ENCODE measurements around the gene MAN2B2.
A peak's percentile ranks its signal among the peaks of the same experiment; 100 is the strongest.
"Not testable (repeated sequence)": the region's sequence is repeated elsewhere in the genome, so short reads cannot be mapped to it uniquely, and the experiment has no call there.

MAN2B2 gene

DNA sequence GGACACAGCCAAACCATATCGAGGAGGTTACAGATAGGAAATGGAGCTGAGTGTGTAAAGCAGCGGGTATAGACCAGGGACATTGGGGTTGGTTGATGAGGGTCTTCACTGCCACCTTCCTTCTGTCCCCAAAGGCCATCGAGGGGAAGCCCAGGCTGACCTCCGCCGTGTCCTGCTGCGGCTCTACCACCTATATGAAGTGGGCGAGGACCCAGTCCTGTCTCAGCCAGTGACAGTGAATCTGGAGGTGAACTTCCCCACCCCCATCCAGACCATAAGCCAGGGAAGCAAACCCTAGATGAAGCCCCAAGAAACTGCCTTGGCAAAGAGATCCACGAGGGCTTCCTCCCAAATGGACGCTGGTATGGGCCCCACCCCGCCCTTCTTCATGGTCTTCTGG is 42.3 kb downstream of the MAN2B2 start:
- no peak for DNase-seq (ENCODE audit: low spot score)

DNA sequence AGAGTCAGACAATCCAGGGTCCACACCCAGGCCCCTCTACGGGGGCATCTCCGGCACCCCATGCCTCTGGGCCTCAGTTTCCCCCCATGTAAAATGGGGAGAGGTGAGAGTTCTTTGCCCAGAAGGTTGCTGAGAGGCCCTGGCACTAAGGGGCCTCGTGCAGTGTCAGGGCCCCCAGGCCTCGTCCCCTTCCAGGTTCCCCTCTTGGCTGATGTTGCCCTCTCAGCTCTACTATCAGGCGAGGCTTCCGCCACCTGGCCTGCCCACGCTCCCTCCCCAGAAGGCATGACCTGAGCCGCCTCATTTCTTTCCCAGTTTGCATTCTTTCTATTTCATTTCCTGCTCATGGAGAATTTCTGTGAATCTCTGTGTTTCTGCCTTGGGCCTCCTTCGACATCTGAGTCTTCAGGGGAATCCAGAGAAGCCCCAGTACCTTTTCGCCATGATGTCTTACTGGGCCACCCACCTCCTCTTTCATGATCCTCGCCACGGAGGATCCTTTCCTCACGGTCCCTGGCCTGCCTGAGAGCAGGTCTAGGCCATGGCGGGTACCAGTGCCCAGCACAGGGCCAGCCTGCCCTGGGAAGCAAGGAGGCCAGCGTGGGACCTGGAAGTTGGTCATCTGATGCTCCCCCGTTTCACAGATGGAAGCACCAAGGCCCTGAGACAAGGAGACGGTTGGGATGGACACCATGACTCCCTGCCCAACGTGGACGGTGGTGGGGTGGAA is 43.6 kb downstream of the MAN2B2 start:
- no peak for DNase-seq (ENCODE audit: low spot score)

GRCh38 chr4:6619116-6619465 is 44.1 kb downstream of the MAN2B2 start:
- DNase-seq (ENCODE audit: low spot score), result no peak

DNA sequence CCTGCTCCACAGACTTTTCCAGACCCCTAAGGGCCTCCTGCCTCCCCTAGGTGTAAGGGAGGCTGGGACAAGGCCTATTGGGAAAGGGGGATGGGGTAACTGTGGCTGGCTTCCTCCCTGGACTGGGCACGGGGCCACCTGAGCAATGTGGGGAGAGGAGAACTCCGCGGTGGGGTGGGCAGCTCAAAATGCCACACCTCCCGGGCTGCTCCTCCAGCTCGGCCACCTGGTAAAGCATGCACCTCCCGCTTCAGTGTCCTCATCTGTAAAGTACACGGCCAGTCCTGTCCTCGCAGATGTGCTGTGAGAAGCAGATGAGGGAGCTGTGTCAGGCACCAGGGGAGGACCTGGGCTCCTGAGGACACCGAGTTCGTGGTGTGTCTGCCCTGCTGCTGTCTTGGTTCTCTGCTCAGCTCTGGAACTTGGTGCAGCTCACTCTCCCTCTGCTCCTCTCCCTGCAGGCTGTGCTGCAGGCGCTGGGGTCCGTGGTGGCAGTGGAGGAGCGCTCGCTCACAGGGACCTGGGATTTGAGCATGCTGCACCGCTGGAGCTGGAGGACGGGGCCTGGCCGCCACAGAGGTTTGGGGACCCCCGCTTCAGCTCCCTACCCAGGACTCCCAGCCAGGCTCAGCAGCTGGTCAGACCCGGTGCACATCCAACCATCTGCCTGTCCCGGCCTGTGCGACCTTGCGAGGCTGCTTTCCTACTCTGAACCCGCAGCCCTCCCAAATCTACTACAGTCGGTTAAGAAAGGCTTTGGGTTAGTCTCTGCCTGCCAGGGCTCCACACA is 44.7 kb downstream of the MAN2B2 start:
- DNase-seq (ENCODE audit: low spot score), result no peak

DNA sequence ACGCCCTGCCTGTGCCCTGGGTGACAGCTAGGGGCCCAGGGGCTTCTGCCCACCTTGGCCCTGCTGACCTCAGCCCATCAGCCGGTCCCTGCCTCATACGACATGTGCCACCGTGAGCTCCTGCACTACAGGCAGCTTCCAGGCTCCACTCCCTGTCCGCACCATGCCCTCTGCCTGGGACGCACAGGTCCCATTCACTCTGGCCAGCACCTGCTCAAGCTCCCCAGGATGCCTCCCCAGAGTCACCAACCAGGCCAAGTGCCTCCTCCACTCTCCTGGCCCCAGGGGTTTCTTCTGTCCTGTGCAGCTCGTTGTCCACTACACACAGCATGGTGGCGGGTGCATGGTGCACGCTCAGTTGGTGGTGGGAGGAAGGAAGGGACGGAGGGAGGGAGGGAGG is 45.3 kb downstream of the MAN2B2 start:
- no peak for DNase-seq (ENCODE audit: low spot score)

DNA sequence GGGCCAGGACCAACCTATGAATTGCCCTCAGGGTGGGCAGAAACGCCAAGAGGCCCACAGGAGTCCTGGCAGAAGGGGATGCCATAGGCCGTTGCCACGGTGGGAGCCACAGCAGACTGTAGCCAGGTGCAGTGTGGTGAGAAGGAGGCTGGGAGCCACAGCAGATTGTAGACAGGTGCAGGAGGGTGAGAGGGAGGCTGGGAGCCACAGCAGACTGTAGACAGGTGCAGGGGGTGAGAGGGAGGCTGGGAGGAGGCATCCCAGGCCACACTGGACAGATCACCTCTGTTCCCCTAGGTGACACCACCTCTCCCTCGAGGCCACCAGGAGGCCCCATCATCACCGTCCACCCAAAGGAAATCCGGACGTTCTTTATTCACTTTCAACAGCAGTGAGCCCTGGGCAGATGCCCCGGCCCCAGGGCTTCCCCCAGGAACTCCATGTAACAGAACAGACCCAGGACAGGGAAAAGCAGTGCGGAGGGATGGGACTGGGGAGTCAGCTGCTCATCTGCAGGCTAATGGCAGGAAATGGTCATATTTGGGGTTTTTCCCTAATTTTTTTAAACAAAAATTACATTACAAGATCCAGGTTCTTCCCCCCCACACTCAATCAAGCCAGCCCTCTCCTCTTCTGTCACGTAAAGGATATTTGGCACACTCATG is 46.0 kb downstream of the MAN2B2 start:
- DNase-seq (ENCODE audit: low spot score), result no peak

- DNase-seq (ENCODE audit: low spot score), result peak; percentile 33
Measured at GRCh38 chr4:6621556-6621927, 46.6 kb downstream of the MAN2B2 start.

DNA sequence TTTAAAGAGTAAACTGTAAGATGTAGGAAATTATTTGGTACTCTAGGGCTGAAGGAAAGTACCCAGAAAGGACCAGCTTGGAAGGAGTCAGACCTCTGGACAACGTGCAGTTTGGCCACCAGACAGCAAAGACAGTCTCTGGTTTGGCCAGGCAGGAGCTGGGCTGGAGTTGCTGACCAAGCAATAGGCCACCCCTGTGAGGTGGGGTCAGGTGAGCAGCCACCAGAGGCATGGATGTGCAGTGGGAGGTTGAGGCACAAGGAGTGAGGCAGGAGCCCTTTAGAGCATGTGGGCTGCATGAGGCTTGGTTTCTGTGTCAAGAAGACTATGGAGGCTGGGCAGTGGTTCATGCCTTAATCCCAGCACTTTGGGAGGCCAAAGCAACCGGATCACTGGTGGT is 47.8 kb downstream of the MAN2B2 start:
- DNase-seq (ENCODE audit: low spot score), result no peak

DNA sequence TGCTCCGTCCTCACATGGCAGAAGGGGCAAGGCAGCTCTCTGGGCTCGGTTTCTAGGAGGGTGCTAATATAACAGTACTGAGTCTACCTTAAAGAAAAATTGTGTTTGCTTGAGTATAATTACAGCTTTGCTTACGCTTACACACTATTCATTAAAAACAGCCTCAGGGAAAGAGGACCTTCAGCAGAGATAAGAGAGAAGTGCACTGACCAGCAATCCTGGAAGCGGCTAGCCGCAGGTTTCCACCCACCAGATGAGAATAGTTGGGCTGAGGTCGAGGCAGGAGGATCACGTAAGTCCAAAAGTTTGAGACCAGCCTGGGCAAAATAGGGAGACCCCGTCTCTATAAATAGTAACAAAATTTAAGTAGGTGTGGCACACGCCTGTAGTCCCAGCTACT is 50.3 kb downstream of the MAN2B2 start:
- DNase-seq (ENCODE audit: low spot score), result no peak

DNA sequence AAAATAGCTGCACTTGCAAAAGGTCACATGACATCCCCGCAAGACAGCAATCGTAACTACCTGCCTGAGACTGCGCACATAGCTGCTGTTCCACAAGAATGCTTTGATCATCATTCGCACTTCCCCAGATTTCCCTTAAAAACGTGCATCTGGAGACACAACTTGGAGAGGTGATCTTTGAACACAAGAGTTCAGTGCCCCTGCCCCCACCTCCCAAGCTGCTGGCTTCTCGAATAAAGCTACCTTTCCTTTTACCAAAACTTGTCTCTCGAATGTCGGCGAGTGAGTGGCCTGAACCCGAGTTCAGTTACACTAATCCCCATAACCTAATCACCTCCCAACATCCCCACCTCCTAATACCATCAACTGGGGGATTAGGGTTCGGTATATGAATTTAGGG is 51.1 kb downstream of the MAN2B2 start:
- no peak for DNase-seq (ENCODE audit: low spot score)

DNA sequence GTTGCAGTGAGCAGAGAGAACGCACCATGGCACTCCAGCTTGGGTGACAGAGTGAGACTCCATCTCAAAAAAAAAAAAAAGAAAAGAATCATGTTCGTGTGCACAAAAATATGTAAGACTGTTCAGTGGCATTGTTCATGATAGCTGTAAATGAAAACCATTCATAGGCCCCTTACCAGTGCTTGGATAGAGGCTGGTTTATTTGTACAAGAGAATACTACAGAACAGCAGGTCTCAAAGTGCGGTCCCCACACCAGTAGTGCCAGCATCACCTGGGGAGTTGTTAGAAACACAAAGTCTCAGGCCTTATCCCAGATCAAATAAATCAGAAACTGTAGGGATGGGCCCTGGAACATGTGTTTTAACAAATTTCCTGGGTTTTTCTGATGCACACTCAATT is 52.8 kb downstream of the MAN2B2 start:
- no peak for DNase-seq (ENCODE audit: low spot score)

- DNase-seq (ENCODE audit: low spot score), result not testable (repeated sequence)
Measured at GRCh38 chr4:6628484-6628883, 53.5 kb downstream of the MAN2B2 start.

DNA sequence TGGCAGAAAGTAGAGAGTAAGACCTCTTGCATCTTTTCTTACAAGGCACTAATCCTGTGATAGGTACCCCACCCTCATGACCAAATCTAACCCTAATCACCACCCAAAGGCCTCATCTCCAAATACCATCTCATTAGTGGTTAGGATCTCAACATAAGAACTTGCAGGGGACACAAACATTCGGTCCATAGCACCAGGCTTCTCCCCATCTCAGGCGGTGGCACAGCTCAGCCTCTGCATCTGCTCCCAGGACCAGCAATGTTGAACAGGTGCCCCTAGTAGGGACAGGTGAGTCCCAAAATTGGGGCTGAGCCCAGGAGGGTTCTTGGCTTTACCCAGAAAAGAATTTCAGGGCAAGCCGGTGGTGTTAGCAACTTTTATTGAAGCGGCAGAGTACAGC is 57.1 kb downstream of the MAN2B2 start:
- DNase-seq (ENCODE audit: low spot score), result no peak

GRCh38 chr4:6633091-6633906 is 58.3 kb downstream of the MAN2B2 start:
- DNase-seq (ENCODE audit: low spot score), result peak; percentile 62

- DNase-seq (ENCODE audit: low spot score), result no peak
Measured at GRCh38 chr4:6634746-6635145, 59.8 kb downstream of the MAN2B2 start.

GRCh38 chr4:6639137-6639680 is 64.2 kb downstream of the MAN2B2 start:
- no peak for DNase-seq (ENCODE audit: low spot score)

DNA sequence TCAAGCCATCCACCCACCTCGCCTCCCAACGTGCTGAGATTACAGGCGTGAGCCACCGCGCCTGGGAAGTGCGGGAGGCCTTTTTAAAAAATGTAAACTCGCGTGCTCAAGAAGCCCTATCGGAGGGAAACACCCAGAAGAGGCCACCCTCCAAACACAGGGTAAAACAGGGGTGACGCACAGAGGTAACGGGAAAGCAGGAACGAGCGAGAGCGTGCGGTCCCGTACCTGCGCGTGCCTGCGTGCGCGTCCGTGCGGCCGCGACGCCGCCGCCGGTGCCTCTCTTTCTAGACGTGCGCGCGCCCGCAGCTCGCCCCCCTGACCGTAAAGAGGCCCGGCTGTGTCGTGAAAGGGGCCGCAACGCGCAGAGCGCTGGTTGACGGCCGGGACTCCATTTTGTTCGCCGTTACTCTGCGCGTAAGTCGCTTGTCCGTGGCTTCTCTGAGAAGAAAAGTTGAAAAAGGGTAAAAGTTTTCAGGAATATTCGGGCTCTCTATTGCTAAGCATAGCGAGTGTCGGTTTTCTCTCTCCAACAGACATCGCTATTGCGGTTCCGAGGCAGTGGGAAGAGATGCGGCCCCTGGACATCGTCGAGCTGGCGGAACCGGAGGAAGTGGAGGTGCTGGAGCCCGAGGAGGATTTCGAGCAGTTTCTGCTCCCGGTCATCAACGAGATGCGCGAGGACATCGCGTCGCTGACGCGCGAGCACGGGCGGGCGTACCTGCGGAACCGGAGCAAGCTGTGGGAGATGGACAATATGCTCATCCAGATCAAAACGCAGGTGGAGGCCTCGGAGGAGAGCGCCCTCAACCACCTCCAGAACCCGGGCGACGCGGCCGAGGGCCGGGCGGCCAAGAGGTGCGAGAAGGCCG is 65.5 kb downstream of the MAN2B2 start, which contains the start of gene MRFAP1:
Gene MRFAP1 (plus strand): TSS at position 394 of the 872 bp plus-strand sequence. CDS start 178 bp downstream, at position 572.
- DNase-seq (ENCODE audit: low spot score), result peak; percentile 95

DNA sequence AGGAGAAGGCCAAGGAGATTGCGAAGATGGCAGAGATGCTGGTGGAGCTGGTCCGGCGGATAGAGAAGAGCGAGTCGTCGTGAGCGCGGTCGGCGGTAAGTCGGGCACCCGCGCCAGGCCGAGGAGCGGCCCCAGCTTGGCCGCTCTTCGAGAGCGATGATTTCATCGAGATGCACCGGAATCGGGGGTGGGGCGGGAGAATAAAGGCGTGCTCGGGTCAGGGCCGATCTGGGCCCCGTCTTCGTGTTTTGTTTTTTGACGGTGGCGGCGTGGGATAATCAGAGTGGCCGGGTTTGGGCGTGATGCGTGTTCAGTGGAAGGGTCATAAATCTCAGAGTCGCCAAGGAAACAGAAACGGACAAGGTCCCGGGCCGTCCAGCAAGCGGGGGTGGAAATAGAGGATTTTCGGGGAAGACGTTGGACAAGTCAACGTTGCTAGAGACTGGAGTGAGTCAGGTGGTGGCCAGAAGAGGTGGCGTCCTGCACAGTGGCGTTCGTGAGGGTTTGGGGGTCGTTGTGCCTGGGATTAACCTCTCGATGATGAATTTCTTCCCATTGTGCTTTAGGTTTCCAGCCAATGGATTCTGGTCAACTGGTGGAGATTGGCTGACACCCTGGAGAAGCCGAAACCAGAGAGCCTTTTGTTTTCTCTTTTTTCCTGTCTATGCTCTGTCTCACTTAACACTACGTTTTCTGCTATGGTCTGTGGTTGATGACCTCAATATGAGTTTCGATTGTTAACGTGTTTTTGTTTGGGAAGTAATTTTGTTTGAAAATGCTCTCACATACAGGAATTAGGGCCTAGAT is 66.4 kb downstream of the MAN2B2 start:
- DNase-seq (ENCODE audit: low spot score), result peak; percentile 47

DNA sequence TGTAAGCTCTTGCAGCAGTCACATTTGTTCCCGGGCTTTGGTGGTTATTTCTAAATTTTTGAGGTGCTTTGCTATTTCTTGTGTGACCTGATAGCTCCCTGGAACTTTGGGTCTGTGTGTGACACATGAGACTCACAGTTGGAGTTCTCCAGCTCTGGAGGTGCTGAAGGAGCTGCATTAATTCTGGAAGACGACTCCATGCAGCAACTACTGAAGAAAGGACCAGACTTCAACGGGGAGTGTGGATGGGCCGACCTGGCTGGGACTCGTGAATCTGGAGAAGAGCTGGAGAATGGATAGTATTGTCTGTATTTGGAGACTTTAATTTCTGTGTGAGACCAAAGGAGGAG is 67.0 kb downstream of the MAN2B2 start:
- no peak for DNase-seq (ENCODE audit: low spot score)
